Peyer's patch (tissue), 4 donors: Measurements from ENCODE around the gene CD83. TPM values are rescaled to one million over a fixed set of nuclear protein-coding genes. Genes with fewer than 3 reads are reported as not detected.

Experiments
- DNase-seq, 3 donors: peaks; one replicate each; pipeline ENCODE4 v3.0.0-alpha.2; 2017 to 2019
- H3K27ac ChIP-seq, 4 donors: fragments of 200-600 bp; sonication (generic); one replicate each; pipeline ENCODE4 v1.5.1; 2016 to 2019
- H3K27me3 ChIP-seq, 2 donors: fragments of 200-600 bp; sonication (generic); one replicate each; pipeline ENCODE4 v1.5.1; 2019
- H3K36me3 ChIP-seq, 3 donors: fragments of 200-600 bp; sonication (generic); one replicate each; pipeline ENCODE4 v1.5.1; 2016 to 2019
- H3K4me1 ChIP-seq, 4 donors: fragments of 200-600 bp; sonication (generic); one replicate each; pipeline ENCODE4 v1.5.1; 2016 to 2019
- H3K4me3 ChIP-seq, 4 donors: fragments of 200-600 bp; sonication (generic); 1 replicate in 3 of 4; 2 replicates in 1 of 4; pipeline ENCODE4 v1.5.1; 2016 to 2019; ENCODE audit warnings: mild to moderate bottlenecking in 1 of 4
- H3K9me3 ChIP-seq, 4 donors: fragments of 200-600 bp; sonication (generic); one replicate each; pipeline ENCODE4 v1.5.1; 2016 to 2019; ENCODE audit warnings: mild to moderate bottlenecking in 1 of 4
- POLR2A ChIP-seq, 2 donors: fragments of 450-650 bp; IDR thresholded peaks; one replicate each; pipeline ENCODE4 v1.5.1; 2017; ENCODE audit warnings: antibody characterized with exemption in 2 of 2, mild to moderate bottlenecking in 2 of 2, moderate library complexity in 2 of 2
- total RNA-seq, 4 donors: library from RNA; depleted of rRNA; stranded (reverse); fragments of >200 nt; gene quantifications; one replicate each; pipeline ENCODE4 v1.1.0, GENCODE V29; 2016
- TF ChIP-seq, protein P1 (sequence below), 6 experiments: fragments of 450-650 bp in 4 of 6; fragments of 200-600 bp in 2 of 6; sonication (generic) in 1 of 6; IDR thresholded peaks; one replicate each; pipeline ENCODE4 v1.5.1; 2017 to 2019; ENCODE audit warnings: antibody characterized with exemption in 6 of 6, mild to moderate bottlenecking in 3 of 6, moderate library complexity in 1 of 6

The CD83 gene
- total RNA-seq, 4 donors from 2014 or later: 0.53 to 15.7 (median 1.4) TPM

DNA sequence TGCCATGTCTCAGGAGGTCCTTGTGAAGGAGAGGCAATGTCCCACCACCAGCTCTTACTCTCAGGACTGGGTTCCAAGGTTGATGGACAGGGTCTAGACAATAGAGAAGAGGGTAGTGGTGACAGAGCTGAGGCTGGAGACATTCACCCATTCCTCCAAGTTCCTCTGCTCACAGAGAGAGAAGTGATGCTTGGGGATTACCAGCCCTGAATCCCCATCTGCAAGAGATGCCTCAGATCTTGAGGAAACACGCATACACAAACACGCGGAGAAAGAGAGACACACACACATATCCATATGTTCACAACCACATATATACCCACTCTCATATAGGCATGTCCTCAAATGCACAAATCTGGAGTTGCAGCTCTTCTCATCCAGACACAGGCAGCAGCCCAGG lies 15.2 kb upstream of the CD83 start:
- H3K4me1 ChIP-seq: no peaks in the 10 kb centered on the region
- TF ChIP-seq, protein P1, sequence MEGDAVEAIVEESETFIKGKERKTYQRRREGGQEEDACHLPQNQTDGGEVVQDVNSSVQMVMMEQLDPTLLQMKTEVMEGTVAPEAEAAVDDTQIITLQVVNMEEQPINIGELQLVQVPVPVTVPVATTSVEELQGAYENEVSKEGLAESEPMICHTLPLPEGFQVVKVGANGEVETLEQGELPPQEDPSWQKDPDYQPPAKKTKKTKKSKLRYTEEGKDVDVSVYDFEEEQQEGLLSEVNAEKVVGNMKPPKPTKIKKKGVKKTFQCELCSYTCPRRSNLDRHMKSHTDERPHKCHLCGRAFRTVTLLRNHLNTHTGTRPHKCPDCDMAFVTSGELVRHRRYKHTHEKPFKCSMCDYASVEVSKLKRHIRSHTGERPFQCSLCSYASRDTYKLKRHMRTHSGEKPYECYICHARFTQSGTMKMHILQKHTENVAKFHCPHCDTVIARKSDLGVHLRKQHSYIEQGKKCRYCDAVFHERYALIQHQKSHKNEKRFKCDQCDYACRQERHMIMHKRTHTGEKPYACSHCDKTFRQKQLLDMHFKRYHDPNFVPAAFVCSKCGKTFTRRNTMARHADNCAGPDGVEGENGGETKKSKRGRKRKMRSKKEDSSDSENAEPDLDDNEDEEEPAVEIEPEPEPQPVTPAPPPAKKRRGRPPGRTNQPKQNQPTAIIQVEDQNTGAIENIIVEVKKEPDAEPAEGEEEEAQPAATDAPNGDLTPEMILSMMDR (IDR thresholded peaks at IDR 0.05): no peak
- no peak for TF ChIP-seq POLR2A (IDR thresholded peaks at IDR 0.05)
- H3K4me3 ChIP-seq: no peak overlapping the region
- H3K27ac ChIP-seq: no peak overlapping the region
- DNase-seq: no peak
- no peaks in the 10 kb centered on the region for H3K27me3 ChIP-seq
- H3K9me3 ChIP-seq: peaks cover 0 to 8% (median 0%) of the 10 kb centered on the region in 4 donors
- H3K36me3 ChIP-seq: no peaks in the 10 kb centered on the region

DNA sequence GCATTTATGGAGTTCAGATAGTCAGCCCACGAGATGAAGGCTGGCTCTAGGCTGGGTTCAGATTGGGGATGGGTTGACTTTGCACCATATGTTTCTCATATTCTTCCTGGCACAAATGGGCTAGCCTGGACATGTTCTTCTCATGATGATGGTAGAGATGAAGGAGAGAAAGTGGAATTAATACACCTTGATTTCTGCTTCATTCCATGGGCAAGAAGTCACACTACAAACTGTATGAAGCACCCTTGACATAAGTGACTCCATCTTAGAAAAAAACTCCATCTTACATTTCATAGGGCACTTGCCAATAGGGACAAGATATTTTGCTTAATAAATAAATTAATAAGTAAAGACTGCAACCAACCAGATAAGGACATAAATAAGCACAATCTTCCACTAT lies 12.0 kb upstream of the CD83 start:
- Histone ChIP-seq H3K27me3 (no peaks in the 10 kb centered on the region), H3K4me3 (no peak overlapping the region), H3K9me3 (peaks cover 0 to 8% (median 0%) of the 10 kb centered on the region in 4 donors), H3K36me3 (no peaks in the 10 kb centered on the region), H3K4me1 (peaks cover 0 to 5% (median 1%) of the 10 kb centered on the region in 4 donors), H3K27ac (no peak overlapping the region)
- no peak for DNase-seq
- TF ChIP-seq POLR2A (IDR thresholded peaks at IDR 0.05): no peak
- TF ChIP-seq, protein P1 (IDR thresholded peaks at IDR 0.05): no peak

DNA sequence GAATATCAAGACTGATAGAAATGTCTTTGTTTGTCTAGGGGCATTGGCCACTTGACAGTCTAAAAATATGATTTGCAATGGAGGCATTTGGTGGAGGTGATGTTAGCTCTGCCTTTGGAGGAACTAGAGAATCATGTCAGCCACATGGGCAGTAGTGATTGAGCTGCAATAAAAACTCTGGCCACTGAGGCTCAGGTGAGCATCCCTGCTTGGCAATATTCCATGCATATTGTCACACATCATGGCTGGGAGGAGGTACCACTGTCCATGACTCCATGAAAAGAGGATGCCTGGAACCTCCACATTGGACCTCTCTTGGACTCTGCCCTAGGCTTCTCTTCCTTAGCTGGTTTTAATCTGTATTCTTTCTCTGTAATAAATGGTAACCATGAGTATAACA lies 10.6 kb upstream of the CD83 start:
- Histone ChIP-seq H3K27me3 (no peaks in the 10 kb centered on the region), H3K4me1 (peaks cover 0 to 5% (median 1%) of the 10 kb centered on the region in 4 donors), H3K9me3 (peaks cover 0 to 8% (median 0%) of the 10 kb centered on the region in 4 donors), H3K4me3 (no peak overlapping the region), H3K27ac (peak overlapping the region in 1 of 4 donors; percentile 81), H3K36me3 (no peaks in the 10 kb centered on the region)
- TF ChIP-seq POLR2A (IDR thresholded peaks at IDR 0.05): no peak
- TF ChIP-seq, protein P1 (IDR thresholded peaks at IDR 0.05): no peak
- no peak for DNase-seq

DNA sequence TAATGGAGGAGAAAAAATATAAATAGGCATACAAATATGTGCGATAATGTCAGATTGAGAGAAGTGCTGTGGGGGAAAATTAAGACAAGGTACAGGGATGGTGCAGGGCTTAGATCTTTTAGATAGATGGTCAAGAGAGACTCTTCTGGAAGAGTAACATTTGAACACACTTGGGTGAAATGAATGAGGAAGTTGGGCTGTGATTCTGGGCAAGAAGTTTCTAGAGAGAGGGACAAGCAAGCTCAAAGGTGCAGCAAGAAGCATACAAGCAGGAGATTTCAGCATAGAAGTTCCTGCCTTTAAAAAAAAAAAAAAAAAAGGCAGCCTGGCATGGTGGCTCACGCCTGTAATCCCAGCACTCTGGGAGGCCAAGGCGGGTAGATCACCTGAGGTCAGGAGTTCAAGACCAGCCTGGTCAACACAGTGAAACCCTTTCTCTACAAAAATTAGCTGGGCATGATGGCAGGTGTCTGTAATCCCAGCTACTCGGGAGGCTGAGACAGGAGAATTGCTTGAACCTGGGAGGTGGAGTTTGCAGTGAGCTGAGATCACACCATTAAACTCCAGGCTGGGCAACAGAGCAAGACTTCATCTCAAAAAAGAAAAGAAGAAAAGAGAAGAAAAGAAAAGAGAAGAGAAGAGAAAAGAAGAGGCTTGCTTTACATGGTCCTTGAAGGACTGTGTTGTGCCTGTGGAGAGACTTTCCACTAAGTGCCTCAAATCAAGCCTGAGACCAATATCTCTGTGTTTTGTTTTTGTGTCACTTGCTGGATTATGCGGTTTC lies 9.7 kb upstream of the CD83 start:
- Histone ChIP-seq H3K9me3 (peaks cover 0 to 8% (median 0%) of the 10 kb centered on the region in 4 donors), H3K27me3 (no peaks in the 10 kb centered on the region), H3K27ac (peak overlapping the region in 1 of 4 donors; percentile 81), H3K4me3 (no peak overlapping the region), H3K36me3 (no peaks in the 10 kb centered on the region), H3K4me1 (peaks cover 0 to 5% (median 1%) of the 10 kb centered on the region in 4 donors)
- no peak for TF ChIP-seq POLR2A (IDR thresholded peaks at IDR 0.05)
- TF ChIP-seq, protein P1 (IDR thresholded peaks at IDR 0.05): no peak
- no peak for DNase-seq

DNA sequence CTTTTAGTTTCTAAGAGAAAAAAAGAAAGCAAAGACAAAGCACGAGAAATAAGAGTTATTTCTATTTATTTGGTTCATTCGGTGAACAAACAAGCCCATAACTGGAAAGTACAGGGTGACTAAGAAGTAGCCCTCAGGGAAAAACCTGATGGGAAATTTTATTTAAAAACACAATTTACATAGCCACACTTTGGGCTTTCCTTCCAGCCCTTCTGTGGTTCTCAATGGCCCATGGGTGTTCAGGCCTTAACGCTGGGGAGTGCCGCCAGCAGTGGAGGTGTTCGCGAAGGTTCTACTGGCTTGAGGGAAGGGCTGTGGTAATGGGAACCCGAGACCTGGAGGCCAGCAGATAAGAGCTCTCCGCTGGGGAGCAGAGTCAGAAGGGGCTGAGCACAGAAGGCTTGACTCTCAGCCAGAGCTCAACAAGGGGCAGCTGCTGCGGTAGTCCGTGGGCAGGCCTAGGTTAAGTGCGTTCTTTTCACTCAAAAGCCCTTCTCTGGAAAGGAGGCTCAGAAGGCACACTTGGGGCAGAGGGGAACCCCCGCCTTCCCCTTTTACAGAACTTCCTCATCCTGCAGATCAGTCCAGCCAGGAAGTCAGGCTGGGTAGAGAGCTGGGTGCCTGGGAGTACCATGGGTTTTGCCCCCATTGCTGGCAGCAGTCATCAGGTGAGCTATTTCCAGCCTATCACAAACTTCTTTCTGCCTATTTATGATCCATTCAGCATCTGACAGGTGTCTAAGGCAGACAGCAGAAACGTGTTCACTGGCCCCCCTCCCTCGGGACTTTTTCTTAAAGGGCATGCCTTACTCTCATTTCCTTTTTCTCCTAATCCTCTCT lies 8.8 kb upstream of the CD83 start:
- Histone ChIP-seq H3K9me3 (peaks cover 0 to 8% (median 0%) of the 10 kb centered on the region in 4 donors), H3K36me3 (no peaks in the 10 kb centered on the region), H3K27me3 (no peaks in the 10 kb centered on the region), H3K4me3 (no peak overlapping the region), H3K4me1 (peaks cover 0 to 5% (median 1%) of the 10 kb centered on the region in 4 donors), H3K27ac (peak overlapping the region in 2 of 4 donors; percentile 21 to 81)
- peak in 2 of 3 donors; percentile 81 to 83 for DNase-seq
- TF ChIP-seq POLR2A (IDR thresholded peaks at IDR 0.05): no peak
- TF ChIP-seq, protein P1 (IDR thresholded peaks at IDR 0.05): no peak
